GM23338 (cell line): ENCODE data around the gene SERPINB12.

Experiments used
- CREB1 ChIP-seq: fragments of 250-450 bp; sonication (Bioruptor Pico); IDR thresholded peaks from 2 replicates; pipeline ENCODE4 v1.5.0; 2020; ENCODE audit warnings: low read depth, mild to moderate bottlenecking, moderate library complexity
- CTCF ChIP-seq, 2 experiments: fragments of 200-600 bp in 1 of 2; sonication (generic) in 1 of 2; conservative IDR thresholded peaks; 2 replicates each; pipeline versions ENCODE4 v1.5.1 to v1.6.1; 2016 to 2017; ENCODE audit warnings: antibody characterized with exemption in 2 of 2, low read depth in 2 of 2, mild to moderate bottlenecking in 2 of 2, moderate library complexity in 1 of 2
- EZH2 ChIP-seq: fragments of 200-600 bp; sonication (generic); IDR thresholded peaks from one replicate; pipeline ENCODE4 v1.8.0; 2017; ENCODE audit warnings: antibody characterized with exemption, mild to moderate bottlenecking, low read depth; ENCODE audit not compliant: unreplicated experiment
- EZH2phosphoT487 ChIP-seq: fragments of 200-600 bp; sonication (generic); IDR thresholded peaks from one replicate; pipeline ENCODE4 v1.8.1; 2018; ENCODE audit warnings: antibody characterized with exemption; ENCODE audit not compliant: unreplicated experiment
- JUNB ChIP-seq: IDR thresholded peaks from one replicate; pipeline ENCODE4 v1.6.1; 2016; ENCODE audit warnings: antibody characterized with exemption; ENCODE audit not compliant: unreplicated experiment
- POLR2AphosphoS5 ChIP-seq: IDR thresholded peaks from 2 replicates; pipeline ENCODE4 v1.6.1; 2016; ENCODE audit warnings: antibody characterized with exemption, low read depth
- ZNF331 ChIP-seq: fragments of 250-450 bp; sonication (Bioruptor Pico); IDR thresholded peaks from 2 replicates; pipeline ENCODE4 v1.5.0; 2020; ENCODE audit warnings: low read depth, mild to moderate bottlenecking, moderate library complexity

DNA sequence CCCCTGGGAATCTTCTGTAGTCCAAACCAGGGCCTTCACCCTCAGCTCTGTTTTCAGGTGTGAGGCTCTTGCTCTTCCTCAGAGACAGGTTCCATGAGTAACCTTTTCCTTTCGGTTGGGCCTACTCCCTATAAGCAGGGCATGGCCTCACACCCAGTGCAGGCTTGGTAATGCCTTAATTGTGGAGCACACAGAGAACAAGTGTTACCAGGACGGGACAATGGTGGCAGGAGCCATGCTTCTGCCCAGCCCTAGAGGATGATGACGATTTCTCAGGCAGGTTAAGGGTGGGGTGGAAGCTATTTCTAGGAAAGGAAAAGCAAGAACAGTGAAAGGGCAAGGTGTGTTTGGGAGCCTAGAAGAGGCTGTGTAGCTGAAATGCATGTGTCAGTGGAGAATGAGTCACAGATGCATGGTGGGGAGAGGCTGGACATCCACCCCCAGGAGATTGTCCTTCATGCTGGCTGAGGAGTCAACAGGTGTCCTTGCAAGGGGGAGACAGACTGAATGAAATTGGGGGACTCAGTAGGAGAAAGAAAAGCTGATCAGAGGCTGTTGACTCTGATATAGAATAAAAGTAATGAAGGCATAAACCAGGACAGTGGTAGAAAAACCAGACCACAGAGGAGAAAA is 22.0 kb upstream of the SERPINB12 start:
- TF ChIP-seq POLR2AphosphoS5: no peak
- no peak for TF ChIP-seq CTCF (conservative IDR thresholded peaks at IDR 0.05; ENCODE audit: low read depth in 2 of 2)
- TF ChIP-seq EZH2phosphoT487: no peak
- TF ChIP-seq EZH2: no peak
- no peak for TF ChIP-seq ZNF331 (CRISPR knock-in tag)
- no peak for TF ChIP-seq CREB1 (CRISPR knock-in tag)
- TF ChIP-seq JUNB: no peak
